Cardiac muscle cell (in vitro differentiated cells and primary cell): ENCODE data around the gene SP140. TPM values are rescaled to one million over a fixed set of nuclear protein-coding genes. Genes with fewer than 3 reads are reported as not detected.

ENCODE experiments used
- DNase-seq, 2 donors: peaks; one replicate each; pipeline versions ENCODE4 v3.0.0 to v3.0.0-alpha.2; 2010 to 2017; ENCODE audit warnings: low read depth in 1 of 2, low spot score in 1 of 2
- H3K27ac ChIP-seq: fragments of 200-600 bp; sonication (generic); 2 replicates; pipeline ENCODE4 v1.5.1; 2016
- H3K27me3 ChIP-seq: fragments of 200-600 bp; sonication (generic); 2 replicates; pipeline ENCODE4 v1.6.0; 2016; ENCODE audit warnings: control low read depth
- H3K36me3 ChIP-seq: fragments of 200-600 bp; sonication (generic); 2 replicates; pipeline ENCODE4 v1.5.1; 2016; ENCODE audit warnings: control low read depth
- H3K4me1 ChIP-seq: fragments of 200-600 bp; sonication (generic); 2 replicates; pipeline ENCODE4 v1.8.1; 2017; ENCODE audit warnings: low read depth, mild to moderate bottlenecking, mixed run types
- H3K4me3 ChIP-seq: fragments of 200-600 bp; sonication (generic); 2 replicates; pipeline ENCODE4 v1.5.1; 2016; ENCODE audit warnings: mild to moderate bottlenecking
- H3K9me3 ChIP-seq: fragments of 200-600 bp; sonication (generic); 2 replicates; pipeline ENCODE4 v1.5.1; 2017; ENCODE audit warnings: low read depth, mild to moderate bottlenecking, control low read depth
- CTCF ChIP-seq: IDR thresholded peaks from 2 replicates; pipeline ENCODE4 v1.5.1; 2012; ENCODE audit warnings: low read depth, mild to moderate bottlenecking, low read length
- polyA plus RNA-seq: library from polyadenylated mRNA; unstranded; fragments of >200 nt; fragmentation: Nextera tagmentation; extraction: Ambion mirVana; gene quantifications from 2 replicates; pipeline ENCODE4 v1.2.1, GENCODE V29; 2016
- total RNA-seq: library from RNA; depleted of rRNA; stranded (reverse); fragments of >200 nt; gene quantifications from 2 replicates; pipeline ENCODE4 v1.2.3, GENCODE V29; 2016

SP140 gene
- total and polyA plus RNA-seq, 2 experiments from 2014 or later = 0.12 to 0.53 TPM

GRCh38 chr2:230347659-230348305 is 122.2 kb downstream of the SP140 start:
- Histone ChIP-seq H3K4me3 (no peak overlapping the region), H3K36me3 (no peaks in the 10 kb centered on the region), H3K27me3 (no peaks in the 10 kb centered on the region), H3K9me3 (no peaks in the 10 kb centered on the region), H3K4me1 (no peaks in the 10 kb centered on the region), H3K27ac (no peak overlapping the region)
- DNase-seq = peak in 1 of 2 donors; percentile 53
- TF ChIP-seq CTCF = no peak

GRCh38 chr2:230348787-230349186 is 123.3 kb downstream of the SP140 start:
- no peak for DNase-seq
- Histone ChIP-seq H3K36me3 (no peaks in the 10 kb centered on the region), H3K9me3 (no peaks in the 10 kb centered on the region), H3K4me1 (no peaks in the 10 kb centered on the region), H3K27ac (no peak overlapping the region), H3K27me3 (no peaks in the 10 kb centered on the region), H3K4me3 (no peak overlapping the region)
- TF ChIP-seq CTCF = no peak

GRCh38 chr2:230356084-230356483 is 130.5 kb downstream of the SP140 start:
- Histone ChIP-seq H3K36me3 (no peaks in the 10 kb centered on the region), H3K4me1 (no peaks in the 10 kb centered on the region), H3K27ac (no peak overlapping the region), H3K4me3 (no peak overlapping the region), H3K27me3 (no peaks in the 10 kb centered on the region), H3K9me3 (no peaks in the 10 kb centered on the region)
- no peak for TF ChIP-seq CTCF
- peak in 1 of 2 donors; percentile 81 for DNase-seq

- TF ChIP-seq CTCF = no peak
- peak in 1 of 2 donors; percentile 10 for DNase-seq
- Histone ChIP-seq H3K4me3 (no peak overlapping the region), H3K9me3 (no peaks in the 10 kb centered on the region), H3K36me3 (no peaks in the 10 kb centered on the region), H3K27me3 (no peaks in the 10 kb centered on the region), H3K27ac (no peak overlapping the region), H3K4me1 (no peaks in the 10 kb centered on the region)
Observed at GRCh38 chr2:230358305-230358704, 132.8 kb downstream of the SP140 start.

- no peak for DNase-seq
- H3K9me3 ChIP-seq = no peaks in the 10 kb centered on the region
- no peaks in the 10 kb centered on the region for H3K4me1 ChIP-seq
- H3K36me3 ChIP-seq = no peaks in the 10 kb centered on the region
- no peak for TF ChIP-seq CTCF
- no peaks in the 10 kb centered on the region for H3K27me3 ChIP-seq
- H3K27ac ChIP-seq = no peak overlapping the region
- H3K4me3 ChIP-seq = no peak overlapping the region
Observed at GRCh38 chr2:230360028-230360427, 134.5 kb downstream of the SP140 start.
